GM12873 (cell line): ENCODE measurements around the gene VPS13D.

Experiments
- TF ChIP-seq, protein P1 (sequence below): IDR thresholded peaks from 2 replicates; pipeline ENCODE4 v1.5.1; 2012; ENCODE audit warnings: low read depth, mild to moderate bottlenecking, moderate library complexity, low read length, control low read depth; ENCODE audit not compliant: insufficient read depth; ENCODE audit errors: missing control alignments

VPS13D gene

DNA sequence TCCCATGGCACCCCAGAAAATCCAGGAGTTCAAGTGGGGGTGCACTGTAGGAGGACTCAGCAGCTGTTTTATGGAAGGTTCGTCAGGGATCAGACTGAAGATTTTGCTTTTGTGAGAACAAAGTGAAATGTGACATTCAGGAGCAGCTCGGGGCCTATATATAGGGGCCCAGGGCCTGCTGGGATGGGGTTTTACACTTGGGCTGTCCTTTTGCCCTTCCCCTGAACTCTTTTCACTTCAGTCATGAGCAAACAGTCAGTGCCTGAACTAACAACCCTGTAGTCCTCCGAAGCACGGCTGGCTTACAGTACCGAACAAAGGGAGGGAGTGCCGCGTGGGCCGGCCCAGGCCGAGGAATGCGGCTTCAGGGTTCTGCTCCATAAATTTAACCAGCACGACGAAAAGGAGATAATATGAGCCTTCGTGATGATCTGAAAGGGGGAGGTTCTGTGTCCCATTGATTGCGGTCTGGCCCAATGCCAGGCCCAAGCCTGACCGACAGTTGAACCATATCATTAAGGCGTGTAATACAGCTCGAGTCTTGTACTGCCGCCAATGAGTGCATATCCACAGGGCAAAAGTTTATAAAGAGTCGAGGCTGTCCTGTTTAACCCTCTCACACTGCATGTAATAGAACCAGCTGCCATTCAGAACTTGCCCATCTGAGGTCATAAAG, 248.2 kb downstream of the VPS13D start:
- TF ChIP-seq, protein P1, sequence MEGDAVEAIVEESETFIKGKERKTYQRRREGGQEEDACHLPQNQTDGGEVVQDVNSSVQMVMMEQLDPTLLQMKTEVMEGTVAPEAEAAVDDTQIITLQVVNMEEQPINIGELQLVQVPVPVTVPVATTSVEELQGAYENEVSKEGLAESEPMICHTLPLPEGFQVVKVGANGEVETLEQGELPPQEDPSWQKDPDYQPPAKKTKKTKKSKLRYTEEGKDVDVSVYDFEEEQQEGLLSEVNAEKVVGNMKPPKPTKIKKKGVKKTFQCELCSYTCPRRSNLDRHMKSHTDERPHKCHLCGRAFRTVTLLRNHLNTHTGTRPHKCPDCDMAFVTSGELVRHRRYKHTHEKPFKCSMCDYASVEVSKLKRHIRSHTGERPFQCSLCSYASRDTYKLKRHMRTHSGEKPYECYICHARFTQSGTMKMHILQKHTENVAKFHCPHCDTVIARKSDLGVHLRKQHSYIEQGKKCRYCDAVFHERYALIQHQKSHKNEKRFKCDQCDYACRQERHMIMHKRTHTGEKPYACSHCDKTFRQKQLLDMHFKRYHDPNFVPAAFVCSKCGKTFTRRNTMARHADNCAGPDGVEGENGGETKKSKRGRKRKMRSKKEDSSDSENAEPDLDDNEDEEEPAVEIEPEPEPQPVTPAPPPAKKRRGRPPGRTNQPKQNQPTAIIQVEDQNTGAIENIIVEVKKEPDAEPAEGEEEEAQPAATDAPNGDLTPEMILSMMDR = no peak

DNA sequence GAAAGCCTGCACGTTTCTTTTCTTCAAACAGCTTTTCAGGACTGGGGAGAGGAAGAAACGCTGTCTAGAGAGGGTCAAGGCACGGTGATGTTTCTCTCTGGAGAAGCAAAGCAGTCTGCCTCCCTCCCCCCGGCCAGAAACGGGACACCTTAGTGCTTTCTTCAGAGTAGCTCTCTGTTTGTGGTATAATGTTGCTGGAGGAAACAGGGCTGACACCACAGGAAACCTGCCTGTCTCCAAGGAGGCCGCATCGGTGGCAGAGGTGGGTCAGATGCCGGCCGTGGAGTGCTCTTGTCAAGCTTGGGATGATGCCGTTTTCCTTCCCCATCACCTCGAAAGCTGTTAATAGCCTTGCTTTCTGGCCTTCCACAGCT, 248.8 kb downstream of the VPS13D start:
- TF ChIP-seq, protein P1 = no peak

DNA sequence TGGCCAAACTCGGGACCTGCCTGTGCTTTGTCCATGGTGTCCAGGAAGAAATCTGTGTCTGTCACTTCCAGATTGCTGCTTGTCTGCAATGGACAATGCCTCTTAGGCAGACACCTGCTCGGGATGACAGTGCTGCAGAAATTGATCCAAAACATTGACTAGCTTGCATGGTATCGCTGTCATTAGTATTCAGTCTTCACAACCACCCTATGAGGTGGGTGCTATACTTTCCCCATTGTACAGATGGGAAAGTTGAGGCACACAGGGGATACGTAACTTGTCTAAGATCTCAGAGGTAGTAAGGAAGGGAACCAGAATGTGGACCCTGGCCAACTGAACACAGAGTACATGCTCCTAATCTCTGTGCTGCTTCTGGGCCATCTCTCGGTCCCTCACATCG, 249.5 kb downstream of the VPS13D start:
- TF ChIP-seq, protein P1 = no peak

GRCh38 chr1:12480041-12480440, 250.2 kb downstream of the VPS13D start:
- TF ChIP-seq, protein P1 = no peak

- TF ChIP-seq, protein P1 = no peak
Measured at GRCh38 chr1:12480748-12481362, 251.0 kb downstream of the VPS13D start.

GRCh38 chr1:12481928-12482327, 252.1 kb downstream of the VPS13D start:
- TF ChIP-seq, protein P1 = no peak

DNA sequence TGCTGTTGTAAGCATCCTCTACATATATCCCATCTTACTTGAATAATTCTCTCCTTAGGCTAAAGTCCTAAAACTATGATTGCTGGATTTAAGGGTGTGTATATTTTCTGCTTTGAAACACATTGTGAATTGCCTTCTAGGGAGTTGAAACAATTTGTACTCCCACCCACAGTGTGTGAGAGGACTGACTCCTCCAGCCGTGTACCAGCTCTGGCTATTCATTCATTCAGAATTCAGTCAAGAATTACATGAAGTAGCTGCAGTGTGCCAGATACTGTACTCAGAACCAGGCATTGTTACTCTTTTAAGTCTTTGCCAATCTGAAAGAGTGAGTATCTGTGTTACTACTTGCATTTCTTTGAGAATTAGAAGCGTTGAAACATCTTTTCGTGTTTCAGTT, 253.2 kb downstream of the VPS13D start:
- TF ChIP-seq, protein P1 = no peak
